Measurements from ENCODE around the gene SEC61A2. TPM values are rescaled to one million over a fixed set of nuclear protein-coding genes. Genes with fewer than 3 reads are reported as not detected.
"Not testable (repeated sequence)": the region's sequence is repeated elsewhere in the genome, so short reads cannot be mapped to it uniquely, and the experiment has no call there.

Gene SEC61A2
- total and polyA plus RNA-seq, 4 donors: 3.8 to 8.8 (median 6.2) TPM

DNA sequence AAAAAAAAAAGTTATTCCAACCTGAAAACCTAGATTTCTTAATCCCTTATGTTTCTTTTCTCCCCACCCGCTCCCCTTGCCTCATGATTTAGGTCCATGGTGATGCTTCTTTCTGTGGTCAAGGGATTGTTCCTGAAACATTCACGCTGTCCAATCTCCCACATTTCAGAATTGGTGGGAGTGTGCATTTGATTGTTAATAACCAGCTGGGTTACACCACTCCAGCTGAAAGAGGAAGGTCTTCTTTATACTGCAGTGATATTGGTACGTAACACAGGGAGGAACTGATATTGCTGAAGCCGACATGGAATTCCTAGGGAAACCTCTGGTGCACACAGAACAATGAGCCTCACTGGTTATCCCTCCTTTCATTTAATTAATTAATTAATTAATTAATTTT lies 38.1 kb upstream of the SEC61A2 start:
- no peak overlapping the region for H3K9ac ChIP-seq (ENCODE audit: low read depth in 1 of 2, low read length in 2 of 2)
- TF ChIP-seq, protein P1, sequence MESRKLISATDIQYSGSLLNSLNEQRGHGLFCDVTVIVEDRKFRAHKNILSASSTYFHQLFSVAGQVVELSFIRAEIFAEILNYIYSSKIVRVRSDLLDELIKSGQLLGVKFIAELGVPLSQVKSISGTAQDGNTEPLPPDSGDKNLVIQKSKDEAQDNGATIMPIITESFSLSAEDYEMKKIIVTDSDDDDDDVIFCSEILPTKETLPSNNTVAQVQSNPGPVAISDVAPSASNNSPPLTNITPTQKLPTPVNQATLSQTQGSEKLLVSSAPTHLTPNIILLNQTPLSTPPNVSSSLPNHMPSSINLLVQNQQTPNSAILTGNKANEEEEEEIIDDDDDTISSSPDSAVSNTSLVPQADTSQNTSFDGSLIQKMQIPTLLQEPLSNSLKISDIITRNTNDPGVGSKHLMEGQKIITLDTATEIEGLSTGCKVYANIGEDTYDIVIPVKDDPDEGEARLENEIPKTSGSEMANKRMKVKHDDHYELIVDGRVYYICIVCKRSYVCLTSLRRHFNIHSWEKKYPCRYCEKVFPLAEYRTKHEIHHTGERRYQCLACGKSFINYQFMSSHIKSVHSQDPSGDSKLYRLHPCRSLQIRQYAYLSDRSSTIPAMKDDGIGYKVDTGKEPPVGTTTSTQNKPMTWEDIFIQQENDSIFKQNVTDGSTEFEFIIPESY (IDR thresholded peaks at IDR 0.05): no peak
- TF ChIP-seq SP1 (IDR thresholded peaks at IDR 0.05): no peak
- TF ChIP-seq, protein P2, sequence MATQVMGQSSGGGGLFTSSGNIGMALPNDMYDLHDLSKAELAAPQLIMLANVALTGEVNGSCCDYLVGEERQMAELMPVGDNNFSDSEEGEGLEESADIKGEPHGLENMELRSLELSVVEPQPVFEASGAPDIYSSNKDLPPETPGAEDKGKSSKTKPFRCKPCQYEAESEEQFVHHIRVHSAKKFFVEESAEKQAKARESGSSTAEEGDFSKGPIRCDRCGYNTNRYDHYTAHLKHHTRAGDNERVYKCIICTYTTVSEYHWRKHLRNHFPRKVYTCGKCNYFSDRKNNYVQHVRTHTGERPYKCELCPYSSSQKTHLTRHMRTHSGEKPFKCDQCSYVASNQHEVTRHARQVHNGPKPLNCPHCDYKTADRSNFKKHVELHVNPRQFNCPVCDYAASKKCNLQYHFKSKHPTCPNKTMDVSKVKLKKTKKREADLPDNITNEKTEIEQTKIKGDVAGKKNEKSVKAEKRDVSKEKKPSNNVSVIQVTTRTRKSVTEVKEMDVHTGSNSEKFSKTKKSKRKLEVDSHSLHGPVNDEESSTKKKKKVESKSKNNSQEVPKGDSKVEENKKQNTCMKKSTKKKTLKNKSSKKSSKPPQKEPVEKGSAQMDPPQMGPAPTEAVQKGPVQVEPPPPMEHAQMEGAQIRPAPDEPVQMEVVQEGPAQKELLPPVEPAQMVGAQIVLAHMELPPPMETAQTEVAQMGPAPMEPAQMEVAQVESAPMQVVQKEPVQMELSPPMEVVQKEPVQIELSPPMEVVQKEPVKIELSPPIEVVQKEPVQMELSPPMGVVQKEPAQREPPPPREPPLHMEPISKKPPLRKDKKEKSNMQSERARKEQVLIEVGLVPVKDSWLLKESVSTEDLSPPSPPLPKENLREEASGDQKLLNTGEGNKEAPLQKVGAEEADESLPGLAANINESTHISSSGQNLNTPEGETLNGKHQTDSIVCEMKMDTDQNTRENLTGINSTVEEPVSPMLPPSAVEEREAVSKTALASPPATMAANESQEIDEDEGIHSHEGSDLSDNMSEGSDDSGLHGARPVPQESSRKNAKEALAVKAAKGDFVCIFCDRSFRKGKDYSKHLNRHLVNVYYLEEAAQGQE (IDR thresholded peaks at IDR 0.05): no peak
- no peak for TF ChIP-seq HNF4A (conservative IDR thresholded peaks at IDR 0.05)
- no peak for TF ChIP-seq RAD21 (IDR thresholded peaks at IDR 0.05)
- TF ChIP-seq HNF4G (IDR thresholded peaks at IDR 0.05): no peak
- TF ChIP-seq, protein P3, sequence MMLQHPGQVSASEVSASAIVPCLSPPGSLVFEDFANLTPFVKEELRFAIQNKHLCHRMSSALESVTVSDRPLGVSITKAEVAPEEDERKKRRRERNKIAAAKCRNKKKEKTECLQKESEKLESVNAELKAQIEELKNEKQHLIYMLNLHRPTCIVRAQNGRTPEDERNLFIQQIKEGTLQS (IDR thresholded peaks at IDR 0.05): no peak
- no peak for TF ChIP-seq EGR1 (IDR thresholded peaks at IDR 0.05; ENCODE audit: low read depth in 2 of 2)
- no peak for TF ChIP-seq YY1 (IDR thresholded peaks at IDR 0.05)
- TF ChIP-seq FOXA2 (IDR thresholded peaks at IDR 0.05): no peak
- TF ChIP-seq JUND (IDR thresholded peaks at IDR 0.05): no peak
- TF ChIP-seq, protein P4, sequence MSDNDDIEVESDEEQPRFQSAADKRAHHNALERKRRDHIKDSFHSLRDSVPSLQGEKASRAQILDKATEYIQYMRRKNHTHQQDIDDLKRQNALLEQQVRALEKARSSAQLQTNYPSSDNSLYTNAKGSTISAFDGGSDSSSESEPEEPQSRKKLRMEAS (IDR thresholded peaks at IDR 0.05): no peak
- TF ChIP-seq, protein P5, sequence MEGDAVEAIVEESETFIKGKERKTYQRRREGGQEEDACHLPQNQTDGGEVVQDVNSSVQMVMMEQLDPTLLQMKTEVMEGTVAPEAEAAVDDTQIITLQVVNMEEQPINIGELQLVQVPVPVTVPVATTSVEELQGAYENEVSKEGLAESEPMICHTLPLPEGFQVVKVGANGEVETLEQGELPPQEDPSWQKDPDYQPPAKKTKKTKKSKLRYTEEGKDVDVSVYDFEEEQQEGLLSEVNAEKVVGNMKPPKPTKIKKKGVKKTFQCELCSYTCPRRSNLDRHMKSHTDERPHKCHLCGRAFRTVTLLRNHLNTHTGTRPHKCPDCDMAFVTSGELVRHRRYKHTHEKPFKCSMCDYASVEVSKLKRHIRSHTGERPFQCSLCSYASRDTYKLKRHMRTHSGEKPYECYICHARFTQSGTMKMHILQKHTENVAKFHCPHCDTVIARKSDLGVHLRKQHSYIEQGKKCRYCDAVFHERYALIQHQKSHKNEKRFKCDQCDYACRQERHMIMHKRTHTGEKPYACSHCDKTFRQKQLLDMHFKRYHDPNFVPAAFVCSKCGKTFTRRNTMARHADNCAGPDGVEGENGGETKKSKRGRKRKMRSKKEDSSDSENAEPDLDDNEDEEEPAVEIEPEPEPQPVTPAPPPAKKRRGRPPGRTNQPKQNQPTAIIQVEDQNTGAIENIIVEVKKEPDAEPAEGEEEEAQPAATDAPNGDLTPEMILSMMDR (IDR thresholded peaks at IDR 0.05; ENCODE audit: low read depth, low read length, missing input control): no peak
- TF ChIP-seq TAF1 (conservative IDR thresholded peaks at IDR 0.05): no peak
- TF ChIP-seq GABPA (IDR thresholded peaks at IDR 0.05 in 1 of 2, conservative IDR thresholded peaks at IDR 0.05 in 1 of 2): no peak
- TF ChIP-seq NR2F2 (IDR thresholded peaks at IDR 0.05): no peak
- no peak for TF ChIP-seq FOXA1 (IDR thresholded peaks at IDR 0.05)
- no peak overlapping the region for H3K27ac ChIP-seq (ENCODE audit: low read depth in 1 of 2, low read length in 2 of 2)
- H3K27me3 ChIP-seq (ENCODE audit: control insufficient read depth in 4 of 4, insufficient read depth in 4 of 4, low read length in 3 of 4): no peaks in the 10 kb centered on the region
- no peak for DNase-seq (ENCODE audit: low spot score)
- 93% methylated on average over 4 of the region's 4 CpGs for WGBS
- no peaks in the 10 kb centered on the region for H3K9me3 ChIP-seq (ENCODE audit: control insufficient read depth in 4 of 4, low read length in 3 of 4)
- peaks cover 23 to 67% (median 62%) of the 10 kb centered on the region in 4 donors for H3K36me3 ChIP-seq (ENCODE audit: control insufficient read depth in 4 of 4, insufficient read depth in 3 of 4, low read depth in 1 of 4, low read length in 3 of 4)
- no peak overlapping the region for H3K4me3 ChIP-seq (ENCODE audit: low read depth in 1 of 3, low read length in 3 of 3)
- H3K4me1 ChIP-seq (ENCODE audit: control insufficient read depth in 4 of 4, insufficient read depth in 4 of 4, low read length in 3 of 4): peaks cover 0 to 2% (median 0%) of the 10 kb centered on the region in 4 donors

DNA sequence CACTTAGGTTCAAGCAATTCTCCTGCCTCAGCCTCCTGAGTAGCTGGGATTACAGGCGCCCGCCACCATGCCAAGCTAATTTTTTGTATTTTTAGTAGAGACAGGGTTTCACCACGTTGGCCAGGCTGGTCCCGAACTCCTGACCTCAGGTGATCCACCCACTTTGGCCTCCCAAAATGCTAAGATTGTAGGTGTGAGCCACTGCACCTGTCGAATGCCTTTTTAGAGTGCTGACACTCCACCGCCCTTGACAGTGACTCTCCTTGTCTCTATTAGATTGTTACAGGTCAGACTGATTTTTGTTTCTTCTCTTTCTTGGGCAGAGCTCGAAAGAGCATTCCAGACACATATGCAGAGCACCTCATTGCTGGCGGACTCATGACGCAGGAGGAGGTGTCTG lies 32.1 kb upstream of the SEC61A2 start:
- H3K9me3 ChIP-seq (ENCODE audit: control insufficient read depth in 4 of 4, low read length in 3 of 4); H3K27ac ChIP-seq (ENCODE audit: low read depth in 1 of 2, low read length in 2 of 2); DNase-seq (ENCODE audit: low spot score); H3K4me1 ChIP-seq (ENCODE audit: control insufficient read depth in 4 of 4, insufficient read depth in 4 of 4, low read length in 3 of 4); H3K27me3 ChIP-seq (ENCODE audit: control insufficient read depth in 4 of 4, insufficient read depth in 4 of 4, low read length in 3 of 4); H3K4me3 ChIP-seq (ENCODE audit: low read depth in 1 of 3, low read length in 3 of 3); H3K9ac ChIP-seq (ENCODE audit: low read depth in 1 of 2, low read length in 2 of 2): not testable (repeated sequence)
- H3K36me3 ChIP-seq (ENCODE audit: control insufficient read depth in 4 of 4, insufficient read depth in 3 of 4, low read depth in 1 of 4, low read length in 3 of 4): peaks cover 25 to 60% (median 59%) of the 10 kb centered on the region in 4 donors
- 86% methylated on average over 9 of the region's 9 CpGs for WGBS
